Neural cell (in vitro differentiated cells): ENCODE measurements around the gene LRRC58. TPM values are rescaled to one million over a fixed set of nuclear protein-coding genes. Genes with fewer than 3 reads are reported as not detected.
"Not testable (repeated sequence)": the region's sequence is repeated elsewhere in the genome, so short reads cannot be mapped to it uniquely, and the experiment has no call there.

Source experiments
- H2AFZ ChIP-seq: fragments of 200-600, 300-800 bp; sonication (generic), shearing (Covaris generic); 2 replicates; pipeline ENCODE4 v1.6.0; 2014; ENCODE audit warnings: low read depth, mild to moderate bottlenecking, antibody characterized with exemption, low read length, moderate library complexity
- H3F3A ChIP-seq: fragments of 200-600 bp; shearing (Covaris generic); 2 replicates; pipeline ENCODE4 v1.6.1; 2016; ENCODE audit warnings: mild to moderate bottlenecking, moderate library complexity, mixed read lengths, antibody characterized with exemption, low read length; ENCODE audit not compliant: insufficient read depth, poor library complexity, severe bottlenecking
- H3K27ac ChIP-seq: fragments of 200-600, 300-800 bp; sonication (generic), shearing (Covaris generic); 2 replicates; pipeline ENCODE4 v1.5.1; 2014; ENCODE audit warnings: mild to moderate bottlenecking, low read length, moderate library complexity
- H3K27me3 ChIP-seq: fragments of 300-800, 200-600 bp; sonication (generic), shearing (Covaris generic); 2 replicates; pipeline ENCODE4 v1.6.0; 2014; ENCODE audit warnings: mild to moderate bottlenecking, low read depth, low read length, moderate library complexity; ENCODE audit not compliant: insufficient read depth
- H3K36me3 ChIP-seq: fragments of 300-800, 200-600 bp; sonication (generic), shearing (Covaris generic); 2 replicates; pipeline ENCODE4 v1.5.1; 2014; ENCODE audit warnings: mild to moderate bottlenecking, antibody characterized with exemption, low read length, moderate library complexity; ENCODE audit not compliant: insufficient read depth
- H3K4me2 ChIP-seq: fragments of 300-800, 200-600 bp; sonication (generic), shearing (Covaris generic); 2 replicates; pipeline ENCODE4 v1.6.0; 2014; ENCODE audit warnings: mild to moderate bottlenecking, low read length
- H3K4me3 ChIP-seq: fragments of 300-800, 200-600 bp; sonication (generic), shearing (Covaris generic); 2 replicates; pipeline ENCODE4 v1.5.1; 2014; ENCODE audit warnings: mild to moderate bottlenecking, low read length, moderate library complexity
- H3K79me2 ChIP-seq: fragments of 200-600 bp; shearing (Covaris generic); replicated peaks from 2 replicates; pipeline ENCODE4 v1.6.0; 2014; ENCODE audit warnings: mild to moderate bottlenecking, low read length, moderate library complexity; ENCODE audit not compliant: insufficient read depth
- H3K9ac ChIP-seq: fragments of 300-800, 200-600 bp; sonication (generic), shearing (Covaris generic); 2 replicates; pipeline ENCODE4 v1.6.1; 2016; ENCODE audit warnings: mild to moderate bottlenecking, low read length, mixed read lengths
- H3K9me2 ChIP-seq: fragments of 200-600 bp; shearing (Covaris generic); 2 replicates; pipeline ENCODE4 v1.6.1; 2016; ENCODE audit warnings: mild to moderate bottlenecking, low read length, mixed read lengths; ENCODE audit not compliant: insufficient read depth
- H3K9me3 ChIP-seq: fragments of 200-600, 300-800 bp; sonication (generic), shearing (Covaris generic); 2 replicates; pipeline ENCODE4 v1.6.1; 2016; ENCODE audit warnings: mild to moderate bottlenecking, mixed run types, low read length, moderate library complexity, mixed read lengths
- H4K20me1 ChIP-seq: fragments of 200-600 bp; shearing (Covaris generic); 2 replicates; pipeline ENCODE4 v1.6.1; 2016; ENCODE audit warnings: mild to moderate bottlenecking, mixed run types; ENCODE audit not compliant: insufficient read depth
- EP300 ChIP-seq: fragments of 450-650 bp; conservative IDR thresholded peaks from 2 replicates; pipeline ENCODE4 v1.6.1; 2014; ENCODE audit warnings: antibody characterized with exemption, mild to moderate bottlenecking, moderate library complexity; ENCODE audit not compliant: poor library complexity, severe bottlenecking
- EZH2 ChIP-seq: fragments of 200-600, 300-800 bp; shearing (Covaris generic), sonication (generic); IDR thresholded peaks from 2 replicates; pipeline ENCODE4 v1.6.1; 2014; ENCODE audit warnings: antibody characterized with exemption, low read length, borderline replicate concordance, mild to moderate bottlenecking; ENCODE audit not compliant: insufficient read depth, poor library complexity, severe bottlenecking
- MXI1 ChIP-seq: fragments of 450-650 bp; conservative IDR thresholded peaks from 2 replicates; pipeline ENCODE4 v1.6.1; 2014; ENCODE audit warnings: antibody characterized with exemption, mild to moderate bottlenecking; ENCODE audit not compliant: poor library complexity, severe bottlenecking
- POLR2AphosphoS5 ChIP-seq: IDR thresholded peaks from 2 replicates; pipeline ENCODE4 v1.6.1; 2012
- RAD21 ChIP-seq: fragments of 450-650 bp; conservative IDR thresholded peaks from 2 replicates; pipeline ENCODE4 v1.6.1; 2014; ENCODE audit warnings: antibody characterized with exemption, mild to moderate bottlenecking, moderate library complexity
- SMC3 ChIP-seq: fragments of 450-650 bp; conservative IDR thresholded peaks from 2 replicates; pipeline ENCODE4 v1.6.1; 2014; ENCODE audit warnings: antibody characterized with exemption, mild to moderate bottlenecking, moderate library complexity; ENCODE audit not compliant: poor library complexity
- TAF1 ChIP-seq: IDR thresholded peaks from 2 replicates; pipeline ENCODE4 v1.6.1; 2012; ENCODE audit warnings: low read depth
- polyA plus RNA-seq: library from polyadenylated mRNA; depleted of rRNA; stranded (reverse); fragments of >200 nt; gene quantifications from 2 replicates; pipeline ENCODE4 v1.2.3, GENCODE V29; 2014
- TF ChIP-seq, protein P1 (sequence below): fragments of 450-650 bp; IDR thresholded peaks from 2 replicates; pipeline ENCODE4 v1.5.1; 2014; ENCODE audit warnings: antibody characterized with exemption, mild to moderate bottlenecking, moderate library complexity; ENCODE audit not compliant: poor library complexity, severe bottlenecking
- TF ChIP-seq, protein P2 (sequence below): IDR thresholded peaks from 2 replicates; pipeline ENCODE4 v1.6.1; 2012; ENCODE audit warnings: borderline replicate concordance

Gene LRRC58
- polyA plus RNA-seq, 1 donor from 2014 or later, result 7.8 TPM

DNA sequence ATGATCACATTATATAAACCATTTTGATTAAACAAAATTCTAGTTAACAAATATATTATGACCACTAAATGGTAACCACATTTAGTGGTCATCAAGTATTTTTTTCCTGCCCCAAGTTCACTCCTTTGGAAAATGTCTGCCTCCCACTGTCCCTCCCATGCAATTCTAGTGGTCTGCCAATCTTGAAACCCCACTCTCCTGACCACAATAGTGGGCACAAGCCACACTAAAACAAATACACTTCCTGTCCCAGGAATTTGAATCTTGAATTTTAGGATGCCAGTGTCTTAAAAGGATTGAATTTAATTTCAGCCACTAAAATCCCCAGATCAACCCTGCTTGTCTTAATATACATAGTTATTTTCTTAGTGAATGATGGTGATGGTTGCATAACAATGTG is 50.2 kb downstream of the LRRC58 start:
- Histone ChIP-seq H3F3A (no peaks in the 10 kb centered on the region), H3K36me3 (no peaks in the 10 kb centered on the region), H4K20me1 (no peaks in the 10 kb centered on the region), H3K79me2 (no peaks in the 10 kb centered on the region), H3K4me2 (no peak overlapping the region), H3K9ac (no peak overlapping the region), H3K27me3 (no peaks in the 10 kb centered on the region), H2AFZ (no peak overlapping the region), H3K9me3 (peaks cover 4% of the 10 kb centered on the region), H3K4me3 (no peak overlapping the region), H3K9me2 (no peaks in the 10 kb centered on the region), H3K27ac (no peak overlapping the region)
- TF ChIP-seq SMC3 (no peak), RAD21 (no peak), TAF1 (no peak), EP300 (no peak)
- TF ChIP-seq, protein P1, sequence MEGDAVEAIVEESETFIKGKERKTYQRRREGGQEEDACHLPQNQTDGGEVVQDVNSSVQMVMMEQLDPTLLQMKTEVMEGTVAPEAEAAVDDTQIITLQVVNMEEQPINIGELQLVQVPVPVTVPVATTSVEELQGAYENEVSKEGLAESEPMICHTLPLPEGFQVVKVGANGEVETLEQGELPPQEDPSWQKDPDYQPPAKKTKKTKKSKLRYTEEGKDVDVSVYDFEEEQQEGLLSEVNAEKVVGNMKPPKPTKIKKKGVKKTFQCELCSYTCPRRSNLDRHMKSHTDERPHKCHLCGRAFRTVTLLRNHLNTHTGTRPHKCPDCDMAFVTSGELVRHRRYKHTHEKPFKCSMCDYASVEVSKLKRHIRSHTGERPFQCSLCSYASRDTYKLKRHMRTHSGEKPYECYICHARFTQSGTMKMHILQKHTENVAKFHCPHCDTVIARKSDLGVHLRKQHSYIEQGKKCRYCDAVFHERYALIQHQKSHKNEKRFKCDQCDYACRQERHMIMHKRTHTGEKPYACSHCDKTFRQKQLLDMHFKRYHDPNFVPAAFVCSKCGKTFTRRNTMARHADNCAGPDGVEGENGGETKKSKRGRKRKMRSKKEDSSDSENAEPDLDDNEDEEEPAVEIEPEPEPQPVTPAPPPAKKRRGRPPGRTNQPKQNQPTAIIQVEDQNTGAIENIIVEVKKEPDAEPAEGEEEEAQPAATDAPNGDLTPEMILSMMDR, result no peak

DNA sequence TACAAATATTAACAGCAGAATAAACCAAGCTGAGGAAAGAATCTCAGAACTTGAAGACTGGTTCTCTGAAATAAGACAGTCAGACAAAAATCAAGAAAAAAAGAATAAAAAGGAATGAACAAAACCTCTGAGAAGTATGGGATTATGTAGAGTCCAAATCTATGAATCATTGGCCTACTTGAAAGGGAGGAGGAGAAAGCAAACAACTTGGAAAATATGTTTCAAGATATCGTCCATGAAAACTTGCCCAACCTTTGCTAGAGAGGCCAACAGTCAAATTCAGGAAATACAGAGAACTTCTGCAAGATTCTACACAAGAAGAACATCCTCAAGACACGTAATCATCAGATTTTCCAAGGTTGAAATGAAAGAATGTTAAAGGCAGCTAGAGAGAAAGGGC is 57.6 kb downstream of the LRRC58 start:
- H3K9me3 ChIP-seq, H3K27me3 ChIP-seq, H3K9ac ChIP-seq, H4K20me1 ChIP-seq, H3K9me2 ChIP-seq, H2AFZ ChIP-seq, H3F3A ChIP-seq, H3K79me2 ChIP-seq, H3K4me3 ChIP-seq, H3K36me3 ChIP-seq, H3K27ac ChIP-seq, H3K4me2 ChIP-seq: not testable (repeated sequence)

DNA sequence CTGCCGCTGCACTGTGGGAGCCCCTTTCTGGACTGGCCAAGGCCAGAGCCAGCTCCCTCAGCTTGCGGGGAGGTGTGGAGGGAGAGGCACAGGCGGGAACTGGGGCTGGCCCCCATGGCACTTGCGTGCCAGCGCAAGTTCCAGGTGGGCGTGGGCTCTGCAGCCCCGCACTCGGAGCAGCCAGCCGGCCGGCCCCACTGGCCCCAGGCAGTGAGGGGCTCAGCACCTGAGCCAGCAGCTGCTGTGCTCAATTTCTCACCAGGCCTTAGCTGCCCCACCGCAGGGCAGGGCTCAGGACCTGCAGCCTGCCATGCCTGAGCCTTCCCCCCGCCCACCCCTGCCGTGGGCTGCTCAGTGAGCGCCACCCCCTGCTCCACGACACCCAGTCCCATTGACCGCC is 59.5 kb downstream of the LRRC58 start:
- Histone ChIP-seq H3K27ac (no peak overlapping the region), H3K4me3 (no peak overlapping the region), H3K9me2 (no peaks in the 10 kb centered on the region), H3K27me3 (peaks cover 16% of the 10 kb centered on the region), H3K79me2 (no peaks in the 10 kb centered on the region), H3K9ac (no peak overlapping the region), H3F3A (no peaks in the 10 kb centered on the region), H3K36me3 (no peaks in the 10 kb centered on the region), H2AFZ (no peak overlapping the region), H3K4me2 (no peak overlapping the region), H3K9me3 (peaks cover 9% of the 10 kb centered on the region), H4K20me1 (no peaks in the 10 kb centered on the region)
- TF ChIP-seq POLR2AphosphoS5 (no peak), SMC3 (no peak), MXI1 (no peak), EZH2 (no peak), RAD21 (no peak), EP300 (no peak)
- TF ChIP-seq, protein P2, sequence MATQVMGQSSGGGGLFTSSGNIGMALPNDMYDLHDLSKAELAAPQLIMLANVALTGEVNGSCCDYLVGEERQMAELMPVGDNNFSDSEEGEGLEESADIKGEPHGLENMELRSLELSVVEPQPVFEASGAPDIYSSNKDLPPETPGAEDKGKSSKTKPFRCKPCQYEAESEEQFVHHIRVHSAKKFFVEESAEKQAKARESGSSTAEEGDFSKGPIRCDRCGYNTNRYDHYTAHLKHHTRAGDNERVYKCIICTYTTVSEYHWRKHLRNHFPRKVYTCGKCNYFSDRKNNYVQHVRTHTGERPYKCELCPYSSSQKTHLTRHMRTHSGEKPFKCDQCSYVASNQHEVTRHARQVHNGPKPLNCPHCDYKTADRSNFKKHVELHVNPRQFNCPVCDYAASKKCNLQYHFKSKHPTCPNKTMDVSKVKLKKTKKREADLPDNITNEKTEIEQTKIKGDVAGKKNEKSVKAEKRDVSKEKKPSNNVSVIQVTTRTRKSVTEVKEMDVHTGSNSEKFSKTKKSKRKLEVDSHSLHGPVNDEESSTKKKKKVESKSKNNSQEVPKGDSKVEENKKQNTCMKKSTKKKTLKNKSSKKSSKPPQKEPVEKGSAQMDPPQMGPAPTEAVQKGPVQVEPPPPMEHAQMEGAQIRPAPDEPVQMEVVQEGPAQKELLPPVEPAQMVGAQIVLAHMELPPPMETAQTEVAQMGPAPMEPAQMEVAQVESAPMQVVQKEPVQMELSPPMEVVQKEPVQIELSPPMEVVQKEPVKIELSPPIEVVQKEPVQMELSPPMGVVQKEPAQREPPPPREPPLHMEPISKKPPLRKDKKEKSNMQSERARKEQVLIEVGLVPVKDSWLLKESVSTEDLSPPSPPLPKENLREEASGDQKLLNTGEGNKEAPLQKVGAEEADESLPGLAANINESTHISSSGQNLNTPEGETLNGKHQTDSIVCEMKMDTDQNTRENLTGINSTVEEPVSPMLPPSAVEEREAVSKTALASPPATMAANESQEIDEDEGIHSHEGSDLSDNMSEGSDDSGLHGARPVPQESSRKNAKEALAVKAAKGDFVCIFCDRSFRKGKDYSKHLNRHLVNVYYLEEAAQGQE, result no peak
- TF ChIP-seq, protein P1, result no peak
